Activated gamma-delta T cell treated with Interleukin-2 at 50 U/mL for 16 hours (primary cell): ENCODE measurements around the gene ST8SIA3.
"Not testable (repeated sequence)": the region's sequence is repeated elsewhere in the genome, so short reads cannot be mapped to it uniquely, and the experiment has no call there.

Experiments used
- DNase-seq: peaks from one replicate; pipeline ENCODE4 v3.0.0-alpha.2; 2020

The ST8SIA3 gene

GRCh38 chr18:57372444-57372843 is 20.1 kb downstream of the ST8SIA3 start:
- DNase-seq: no peak

GRCh38 chr18:57373017-57373416 is 20.7 kb downstream of the ST8SIA3 start:
- no peak for DNase-seq

- DNase-seq: no peak
Measured at GRCh38 chr18:57376503-57376902, 24.1 kb downstream of the ST8SIA3 start.

GRCh38 chr18:57389271-57389670 is 36.9 kb downstream of the ST8SIA3 start:
- DNase-seq: no peak

- no peak for DNase-seq
Measured at GRCh38 chr18:57390044-57390443, 37.7 kb downstream of the ST8SIA3 start.

GRCh38 chr18:57394749-57395148 is 42.4 kb downstream of the ST8SIA3 start:
- DNase-seq: not testable (repeated sequence)

- DNase-seq: not testable (repeated sequence)
Measured at GRCh38 chr18:57396831-57397230, 44.5 kb downstream of the ST8SIA3 start.

GRCh38 chr18:57397440-57398132 is 45.2 kb downstream of the ST8SIA3 start:
- no peak for DNase-seq

GRCh38 chr18:57404345-57404744 is 52.0 kb downstream of the ST8SIA3 start:
- DNase-seq: no peak

- no peak for DNase-seq
Measured at GRCh38 chr18:57409650-57410049, 57.3 kb downstream of the ST8SIA3 start.

- DNase-seq: no peak
Measured at GRCh38 chr18:57410749-57411148, 58.4 kb downstream of the ST8SIA3 start.

- no peak for DNase-seq
Measured at GRCh38 chr18:57416542-57416941, 64.2 kb downstream of the ST8SIA3 start.
